Progenitor cell of endocrine pancreas (in vitro differentiated cells): ENCODE data around the gene MAML2. TPM values are rescaled to one million over a fixed set of nuclear protein-coding genes. Genes with fewer than 3 reads are reported as not detected.

Experiments
- DNase-seq: peaks from one replicate; pipeline ENCODE4 v3.0.0; 2021; ENCODE audit warnings: low spot score; ENCODE audit not compliant: unreplicated experiment
- H3K27ac Mint-ChIP-seq: 2 replicates; pipeline ENCODE4 v1.8.0; 2021; ENCODE audit warnings: mild to moderate bottlenecking, moderate library complexity, mixed read lengths
- H3K27me3 Mint-ChIP-seq: 2 replicates; pipeline ENCODE4 v1.8.0; 2021; ENCODE audit warnings: mixed read lengths
- H3K36me3 Mint-ChIP-seq: 2 replicates; pipeline ENCODE4 v1.8.0; 2022; ENCODE audit warnings: mixed read lengths; ENCODE audit not compliant: insufficient read depth
- H3K4me1 Mint-ChIP-seq: 2 replicates; pipeline ENCODE4 v1.8.0; 2021; ENCODE audit warnings: low read depth, mixed read lengths
- H3K4me3 Mint-ChIP-seq: 2 replicates; pipeline ENCODE4 v1.8.0; 2021; ENCODE audit warnings: low read depth, mild to moderate bottlenecking, moderate library complexity, mixed read lengths
- H3K9me3 Mint-ChIP-seq: 2 replicates; pipeline ENCODE4 v1.8.0; 2021; ENCODE audit warnings: low read depth, mixed read lengths
- total RNA-seq: library from RNA; stranded (reverse); gene quantifications from 2 replicates; pipeline ENCODE4 v1.2.1, GENCODE V29; 2021
- TF ChIP-seq, protein P1 (sequence below): fragments of 200-600 bp; sonication (generic); IDR thresholded peaks from one replicate; pipeline ENCODE4 v1.5.0; 2021; ENCODE audit warnings: antibody characterized with exemption, mild to moderate bottlenecking; ENCODE audit not compliant: unreplicated experiment

The MAML2 gene
- total RNA-seq, 1 donor from 2014 or later, result 17.6 TPM

DNA sequence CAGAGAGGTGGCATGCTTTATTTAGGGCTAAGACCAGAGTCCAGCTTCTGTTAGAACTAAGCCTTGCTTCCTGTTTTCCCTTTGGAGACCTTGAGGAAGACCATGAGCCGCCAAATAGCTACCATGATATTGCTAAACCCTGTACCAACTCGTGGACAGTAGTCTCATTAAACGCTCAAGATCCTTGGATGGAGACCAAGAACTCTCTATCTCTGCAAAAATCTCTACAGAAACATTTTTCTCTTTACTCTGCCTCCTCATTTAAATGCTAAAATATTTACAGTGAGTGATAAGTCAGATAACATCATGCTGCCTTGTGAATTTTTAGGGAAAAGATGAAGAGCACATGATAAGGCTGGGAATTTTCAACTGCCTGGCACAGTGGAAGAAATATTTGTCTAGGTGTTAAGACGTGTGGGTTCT, 197.8 kb downstream of the MAML2 start:
- TF ChIP-seq, protein P1, sequence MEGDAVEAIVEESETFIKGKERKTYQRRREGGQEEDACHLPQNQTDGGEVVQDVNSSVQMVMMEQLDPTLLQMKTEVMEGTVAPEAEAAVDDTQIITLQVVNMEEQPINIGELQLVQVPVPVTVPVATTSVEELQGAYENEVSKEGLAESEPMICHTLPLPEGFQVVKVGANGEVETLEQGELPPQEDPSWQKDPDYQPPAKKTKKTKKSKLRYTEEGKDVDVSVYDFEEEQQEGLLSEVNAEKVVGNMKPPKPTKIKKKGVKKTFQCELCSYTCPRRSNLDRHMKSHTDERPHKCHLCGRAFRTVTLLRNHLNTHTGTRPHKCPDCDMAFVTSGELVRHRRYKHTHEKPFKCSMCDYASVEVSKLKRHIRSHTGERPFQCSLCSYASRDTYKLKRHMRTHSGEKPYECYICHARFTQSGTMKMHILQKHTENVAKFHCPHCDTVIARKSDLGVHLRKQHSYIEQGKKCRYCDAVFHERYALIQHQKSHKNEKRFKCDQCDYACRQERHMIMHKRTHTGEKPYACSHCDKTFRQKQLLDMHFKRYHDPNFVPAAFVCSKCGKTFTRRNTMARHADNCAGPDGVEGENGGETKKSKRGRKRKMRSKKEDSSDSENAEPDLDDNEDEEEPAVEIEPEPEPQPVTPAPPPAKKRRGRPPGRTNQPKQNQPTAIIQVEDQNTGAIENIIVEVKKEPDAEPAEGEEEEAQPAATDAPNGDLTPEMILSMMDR, result no peak
- H3K27ac Mint-ChIP-seq, result no peak overlapping the region
- DNase-seq, result no peak
- H3K4me3 Mint-ChIP-seq, result no peak overlapping the region
- no peaks in the 10 kb centered on the region for H3K36me3 Mint-ChIP-seq
- H3K9me3 Mint-ChIP-seq, result no peaks in the 10 kb centered on the region
- H3K27me3 Mint-ChIP-seq, result no peaks in the 10 kb centered on the region
- H3K4me1 Mint-ChIP-seq, result peaks cover 20% of the 10 kb centered on the region

DNA sequence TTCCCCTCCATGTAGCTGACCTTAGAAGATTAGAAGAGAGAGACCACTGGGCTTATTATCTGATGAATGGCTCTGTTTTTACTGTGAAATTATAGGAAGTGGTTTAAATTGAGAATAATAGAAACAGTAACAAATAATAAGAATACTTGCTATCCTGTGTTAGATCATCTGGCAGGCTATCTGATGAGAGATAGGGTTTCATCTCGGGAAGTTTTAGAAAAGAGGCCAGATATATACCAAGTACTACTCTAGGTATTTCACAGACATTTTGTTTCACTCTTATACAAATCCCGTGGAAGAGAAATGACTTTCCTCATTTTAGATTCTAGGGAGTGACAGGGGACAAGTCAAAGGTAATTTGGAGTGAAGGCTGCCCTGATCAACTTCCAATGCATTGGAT, 198.4 kb downstream of the MAML2 start:
- Mint-ChIP-seq H3K27me3 (no peaks in the 10 kb centered on the region), H3K36me3 (no peaks in the 10 kb centered on the region), H3K4me3 (no peak overlapping the region), H3K9me3 (no peaks in the 10 kb centered on the region), H3K4me1 (peaks cover 20% of the 10 kb centered on the region), H3K27ac (no peak overlapping the region)
- TF ChIP-seq, protein P1, result no peak
- no peak for DNase-seq

DNA sequence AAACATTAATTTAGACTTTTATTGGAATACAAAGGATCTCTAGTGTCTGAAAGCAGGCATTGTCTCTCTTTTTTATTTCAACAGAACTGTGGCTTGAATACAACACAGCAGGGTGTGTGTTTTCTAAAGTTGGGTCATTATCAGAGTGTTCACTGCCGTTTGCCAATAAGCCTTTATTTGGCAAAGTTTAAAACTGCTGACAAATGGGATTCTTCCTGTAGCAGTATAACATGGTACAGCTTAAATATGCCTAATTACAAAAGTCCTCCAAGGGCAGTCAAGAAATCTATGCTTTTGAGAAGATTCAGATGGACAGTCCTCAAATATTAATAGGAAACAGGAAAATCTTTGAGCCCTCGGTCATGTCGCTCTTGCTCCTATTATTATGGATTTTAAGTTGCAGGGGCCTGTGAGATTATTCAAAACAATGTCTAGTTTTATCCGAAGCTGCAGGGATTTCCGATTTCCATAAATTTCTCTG, 199.9 kb downstream of the MAML2 start:
- H3K4me3 Mint-ChIP-seq, result no peak overlapping the region
- DNase-seq, result no peak
- no peaks in the 10 kb centered on the region for H3K9me3 Mint-ChIP-seq
- peaks cover 3% of the 10 kb centered on the region for H3K36me3 Mint-ChIP-seq
- no peak overlapping the region for H3K27ac Mint-ChIP-seq
- TF ChIP-seq, protein P1, result no peak
- no peaks in the 10 kb centered on the region for H3K27me3 Mint-ChIP-seq
- peaks cover 20% of the 10 kb centered on the region for H3K4me1 Mint-ChIP-seq

DNA sequence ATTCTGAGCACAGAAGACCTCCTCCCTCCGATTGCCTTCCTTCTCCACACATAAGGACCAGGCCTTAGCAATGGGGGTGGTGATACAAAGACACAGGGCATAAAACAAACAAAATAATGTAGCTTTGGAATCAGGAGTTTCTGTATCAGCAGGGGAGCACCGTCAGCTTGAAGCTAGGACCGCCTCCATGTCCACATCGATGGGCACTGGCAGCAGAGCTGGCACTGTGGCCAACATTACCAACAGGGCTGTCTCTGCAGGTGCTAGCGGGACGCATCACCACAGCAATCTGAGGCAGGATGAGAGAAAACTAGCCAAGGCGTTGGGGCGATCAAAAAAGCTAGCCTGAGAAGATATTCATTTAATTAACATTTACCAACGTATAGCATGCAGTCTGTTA, 201.4 kb downstream of the MAML2 start:
- no peak for DNase-seq
- TF ChIP-seq, protein P1, result no peak
- Mint-ChIP-seq H3K4me1 (peaks cover 25% of the 10 kb centered on the region), H3K27ac (no peak overlapping the region), H3K36me3 (peaks cover 3% of the 10 kb centered on the region), H3K4me3 (no peak overlapping the region), H3K27me3 (no peaks in the 10 kb centered on the region), H3K9me3 (no peaks in the 10 kb centered on the region)

DNA sequence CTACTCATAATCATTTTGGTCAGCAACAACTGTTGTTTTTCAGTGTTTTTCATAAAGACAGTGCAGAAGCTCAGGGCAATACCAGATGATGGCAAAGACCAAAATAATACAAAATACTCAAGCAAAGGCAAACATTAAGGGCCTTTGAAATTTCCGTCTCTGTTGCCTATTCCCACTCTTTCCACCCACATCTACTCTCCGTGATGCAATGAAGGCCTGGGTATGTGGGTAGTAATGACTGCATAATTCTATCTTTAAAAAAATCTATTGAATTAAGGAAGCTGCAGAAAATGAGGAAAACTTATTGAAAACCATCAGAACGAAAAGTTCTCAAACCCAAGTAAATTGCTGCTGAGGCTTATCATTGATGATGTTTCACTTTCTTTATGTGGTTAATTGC, 203.3 kb downstream of the MAML2 start:
- peaks cover 29% of the 10 kb centered on the region for H3K4me1 Mint-ChIP-seq
- no peaks in the 10 kb centered on the region for H3K27me3 Mint-ChIP-seq
- DNase-seq, result no peak
- H3K4me3 Mint-ChIP-seq, result no peak overlapping the region
- TF ChIP-seq, protein P1, result no peak
- no peak overlapping the region for H3K27ac Mint-ChIP-seq
- H3K36me3 Mint-ChIP-seq, result peaks cover 3% of the 10 kb centered on the region
- no peaks in the 10 kb centered on the region for H3K9me3 Mint-ChIP-seq
